ENCODE data around the gene GPR37L1.
"Not testable (repeated sequence)": the region's sequence is repeated elsewhere in the genome, so short reads cannot be mapped to it uniquely, and the experiment has no call there.

The GPR37L1 gene

DNA sequence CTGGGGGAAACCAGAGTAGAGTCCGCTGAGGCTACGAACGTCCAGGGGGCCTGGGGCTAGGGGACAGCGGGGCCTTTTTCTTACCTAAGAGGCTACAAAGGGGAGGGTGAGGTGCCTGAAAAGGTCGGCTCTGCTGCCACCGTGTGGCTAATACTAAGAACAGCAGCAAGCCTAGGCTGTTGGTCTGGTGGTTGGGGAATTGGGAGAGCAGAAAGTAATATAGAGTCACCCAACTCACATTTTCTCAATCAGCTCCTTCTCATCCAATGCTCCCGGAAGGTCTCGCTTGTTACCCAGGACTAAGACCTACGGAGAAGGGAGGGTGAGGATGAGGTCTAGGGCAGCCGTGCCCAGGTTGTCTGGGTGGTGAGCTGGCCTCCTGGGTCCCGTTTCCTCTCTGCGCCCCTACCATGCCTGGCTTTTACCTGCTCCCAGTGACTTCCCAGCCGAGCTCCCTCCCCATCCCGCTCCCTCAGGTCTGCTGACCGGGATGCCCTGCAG lies 12.6 kb downstream of the GPR37L1 start:
- Histone ChIP-seq H3K27me3 (ENCODE audit: insufficient read depth, poor library complexity, severe bottlenecking) (no peaks in the 10 kb centered on the region), H3K27ac (replicated peaks) (no peak overlapping the region), H3K4me3 (replicated peaks; ENCODE audit: insufficient read depth, low read length) (no peak overlapping the region)
- DNase-seq (ENCODE audit: low read depth in 1 of 2, low spot score in 1 of 2): peak; percentile 36 to 64
- TF ChIP-seq REST (IDR thresholded peaks at IDR 0.05; ENCODE audit: insufficient replicate concordance, low read depth) (no peak), CTCF (IDR thresholded peaks at IDR 0.05; ENCODE audit: insufficient read depth, low read length) (peak; percentile 91), GABPA (IDR thresholded peaks at IDR 0.05; ENCODE audit: low read depth) (no peak), SPI1 (IDR thresholded peaks at IDR 0.05; ENCODE audit: borderline replicate concordance, low read depth) (no peak), POLR2AphosphoS5 (IDR thresholded peaks at IDR 0.05; ENCODE audit: low read depth) (no peak)

DNA sequence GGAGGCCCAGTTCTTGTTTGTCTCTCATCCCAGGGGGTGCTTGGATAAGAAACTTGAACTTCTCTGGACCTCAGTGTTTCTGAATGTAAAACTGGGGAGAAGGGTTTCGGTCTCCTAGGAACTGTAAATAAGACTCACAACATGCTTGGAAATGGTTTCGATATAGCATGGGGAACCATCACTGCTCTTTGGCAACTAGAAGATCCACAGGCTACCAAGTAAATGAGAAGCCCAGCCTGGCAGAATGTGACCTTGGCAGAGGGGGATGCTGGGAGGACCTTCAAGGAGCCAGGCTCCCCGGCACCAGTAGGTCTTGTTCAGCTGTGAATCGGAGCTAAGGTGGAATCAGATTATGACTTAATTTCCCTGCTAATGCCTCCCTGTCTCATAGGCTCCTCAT lies 18.1 kb downstream of the GPR37L1 start:
- H3K4me3 ChIP-seq (replicated peaks; ENCODE audit: insufficient read depth, low read length): no peak overlapping the region
- H3K27me3 ChIP-seq (ENCODE audit: insufficient read depth, poor library complexity, severe bottlenecking): no peaks in the 10 kb centered on the region
- H3K27ac ChIP-seq (replicated peaks): no peak overlapping the region
- no peak for DNase-seq (ENCODE audit: low read depth in 1 of 2, low spot score in 1 of 2)
- TF ChIP-seq CTCF (IDR thresholded peaks at IDR 0.05; ENCODE audit: insufficient read depth, low read length) (no peak), GABPA (IDR thresholded peaks at IDR 0.05; ENCODE audit: low read depth) (no peak), SPI1 (IDR thresholded peaks at IDR 0.05; ENCODE audit: borderline replicate concordance, low read depth) (no peak)

DNA sequence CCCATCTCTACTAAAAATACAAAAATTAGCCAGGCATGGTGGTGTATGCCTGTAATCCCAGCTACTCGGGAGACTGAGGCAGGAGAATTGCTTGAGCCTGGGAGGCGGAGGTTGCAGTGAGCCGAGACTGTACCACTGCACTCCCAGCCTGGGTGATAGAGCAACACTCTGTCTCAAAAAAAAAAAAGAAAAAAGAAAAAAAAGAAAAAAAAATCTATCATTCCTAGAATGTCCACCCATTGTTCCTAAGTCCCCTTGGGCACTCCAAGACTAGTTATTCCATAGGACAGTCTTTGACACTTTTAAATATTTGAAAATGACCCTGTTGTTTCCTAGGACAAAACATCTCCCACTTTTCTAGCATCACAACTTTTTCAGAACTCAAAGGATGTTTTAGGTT lies 18.8 kb downstream of the GPR37L1 start:
- not testable (repeated sequence) for H3K27me3 ChIP-seq (ENCODE audit: insufficient read depth, poor library complexity, severe bottlenecking); H3K27ac ChIP-seq (replicated peaks); DNase-seq (ENCODE audit: low read depth in 1 of 2, low spot score in 1 of 2); H3K4me3 ChIP-seq (replicated peaks; ENCODE audit: insufficient read depth, low read length)

GRCh38 chr1:202143011-202143767 lies 20.5 kb downstream of the GPR37L1 start:
- Histone ChIP-seq H3K27me3 (ENCODE audit: insufficient read depth, poor library complexity, severe bottlenecking) (no peaks in the 10 kb centered on the region), H3K27ac (replicated peaks) (peak overlapping the region; percentile 95), H3K4me3 (replicated peaks; ENCODE audit: insufficient read depth, low read length) (peak overlapping the region; percentile 87)
- TF ChIP-seq GABPA (IDR thresholded peaks at IDR 0.05; ENCODE audit: low read depth): no peak
- peak; percentile 39; the same call in 1 of the 2 replicates for TF ChIP-seq SPI1 (IDR thresholded peaks at IDR 0.05; ENCODE audit: borderline replicate concordance, low read depth)
- peak in 1 of 2 experiments; percentile 81 for DNase-seq (ENCODE audit: low read depth in 1 of 2, low spot score in 1 of 2)

DNA sequence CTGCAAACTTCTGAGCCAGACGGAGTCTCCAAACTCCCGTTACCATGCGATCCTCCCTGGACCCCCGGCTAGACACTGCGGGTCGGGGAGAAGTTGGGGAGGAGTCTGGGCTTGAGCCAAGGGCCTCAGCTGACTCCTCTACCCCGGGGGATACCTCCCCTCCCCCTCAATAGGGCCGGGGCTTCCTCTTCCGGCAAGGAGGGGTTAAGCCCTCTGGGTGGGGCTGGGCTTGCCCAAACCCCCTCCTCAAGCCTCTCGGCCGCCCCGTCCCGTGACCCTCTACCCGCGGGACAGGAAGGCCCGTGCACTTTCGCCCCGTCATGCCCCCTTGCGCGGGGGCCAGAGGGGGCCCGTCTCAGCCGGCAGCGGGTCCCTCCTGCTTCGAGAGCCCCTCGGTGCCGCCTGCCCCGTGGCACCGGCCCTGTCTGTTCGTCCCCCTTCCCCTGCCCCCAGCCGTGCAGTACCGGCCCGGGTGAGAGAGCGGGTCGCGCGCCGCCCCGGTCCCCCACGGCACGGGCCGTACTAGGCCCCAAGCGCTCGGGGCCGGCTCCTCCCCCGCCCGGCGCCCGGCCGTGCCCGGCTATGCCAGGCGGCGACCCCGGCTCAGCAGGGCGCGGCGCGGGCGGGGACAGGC lies 21.2 kb downstream of the GPR37L1 start:
- peak overlapping the region; percentile 95 for H3K27ac ChIP-seq (replicated peaks)
- peak overlapping the region; percentile 87 for H3K4me3 ChIP-seq (replicated peaks; ENCODE audit: insufficient read depth, low read length)
- TF ChIP-seq CTCF (IDR thresholded peaks at IDR 0.05; ENCODE audit: insufficient read depth, low read length) (no peak), REST (IDR thresholded peaks at IDR 0.05; ENCODE audit: insufficient replicate concordance, low read depth) (no peak), POLR2AphosphoS5 (IDR thresholded peaks at IDR 0.05; ENCODE audit: low read depth) (peak; percentile 31; the same call in 1 of the 2 replicates), SPI1 (IDR thresholded peaks at IDR 0.05; ENCODE audit: borderline replicate concordance, low read depth) (no peak)
- H3K27me3 ChIP-seq (ENCODE audit: insufficient read depth, poor library complexity, severe bottlenecking): no peaks in the 10 kb centered on the region
- DNase-seq (ENCODE audit: low read depth in 1 of 2, low spot score in 1 of 2): peak in 1 of 2 experiments; percentile 59
